K562 (cell line): ENCODE measurements around the gene ZNF740. TPM values are rescaled to one million over a fixed set of nuclear protein-coding genes. Genes with fewer than 3 reads are reported as not detected.

ENCODE experiments used
- CHAMP1 ChIP-seq: fragments of 450-650 bp; IDR thresholded peaks from 2 replicates; pipeline ENCODE4 v1.6.1; 2016; ENCODE audit warnings: mild to moderate bottlenecking
- ILF3 ChIP-seq: fragments of 450-650 bp; IDR thresholded peaks from 2 replicates; pipeline ENCODE4 v1.6.1; 2018; ENCODE audit warnings: antibody characterized with exemption, mild to moderate bottlenecking, moderate library complexity, borderline replicate concordance
- MEF2A ChIP-seq: IDR thresholded peaks from 2 replicates; pipeline ENCODE4 v1.6.1; 2011; ENCODE audit warnings: low read depth, mild to moderate bottlenecking, low read length, moderate library complexity; ENCODE audit not compliant: control insufficient read depth
- NFRKB ChIP-seq: fragments of 450-650 bp; IDR thresholded peaks from 2 replicates; pipeline ENCODE4 v1.6.1; 2016; ENCODE audit warnings: low read depth
- SMARCA4 ChIP-seq: fragments of 450-650 bp; IDR thresholded peaks from 2 replicates; pipeline ENCODE4 v1.6.1; 2016
- STAG1 ChIP-seq: sonication (generic); formaldehyde crosslinking; IDR thresholded peaks from 2 replicates; pipeline ENCODE4 v1.5.0; 2020; ENCODE audit warnings: missing genetic modification reagents, borderline replicate concordance
- TOE1 ChIP-seq, 2 experiments: fragments of 450-650 bp in 1 of 2; sonication (generic) in 1 of 2; formaldehyde crosslinking in 1 of 2; IDR thresholded peaks; 2 replicates each; pipeline versions ENCODE4 v1.7.1 to v1.8.0; 2016 to 2022; ENCODE audit warnings: borderline replicate concordance in 2 of 2, mild to moderate bottlenecking in 2 of 2, antibody characterized with exemption in 1 of 2, inconsistent platforms in 1 of 2, low read depth in 1 of 2, missing genetic modification reagents in 1 of 2, moderate library complexity in 1 of 2
- ZNF175 ChIP-seq: fragments of 200-800 bp; sonication (Bioruptor generic); IDR thresholded peaks from 2 replicates; pipeline ENCODE4 v1.6.1; 2016; ENCODE audit warnings: low read depth, mild to moderate bottlenecking, missing genetic modification characterization, missing compliant biosample characterization
- polyA plus RNA-seq, 8 experiments: library from polyadenylated mRNA; depleted of rRNA in 4 of 8; stranded (reverse) in 5 of 8; unstranded in 3 of 8; fragments of >200 nt; fragmentation: Nextera tagmentation in 2 of 8; fragmentation: Illumina TruSeq in 1 of 8; extraction: Ambion mirVana in 2 of 8; extraction: Trizol in 1 of 8; gene quantifications; 2 replicates each; pipeline versions ENCODE4 v1.2.1 to v1.2.3, GENCODE V29; 2011 to 2014; ENCODE audit warnings: inconsistent platforms in 1 of 8, missing spikeins in 1 of 8
- total RNA-seq, 7 experiments: library from RNA; depleted of rRNA in 6 of 7; stranded (reverse); fragments of >200 nt in 6 of 7; fragmentation: Illumina TruSeq in 2 of 7; extraction: Trizol in 2 of 7; gene quantifications; 2 replicates each; pipeline versions ENCODE4 v1.2.1 to v1.2.3, GENCODE V29; 2011 to 2021; ENCODE audit warnings: low replicate concordance in 1 of 7
- TF ChIP-seq, protein P1 (sequence below): fragments of 250-450 bp; sonication (Bioruptor Pico); IDR thresholded peaks from 2 replicates; pipeline ENCODE4 v1.5.0; 2021; ENCODE audit warnings: mild to moderate bottlenecking, borderline replicate concordance
- TF ChIP-seq, protein P2 (sequence below): IDR thresholded peaks from 2 replicates; pipeline ENCODE4 v1.6.1; 2011; ENCODE audit warnings: borderline replicate concordance, low read depth, mild to moderate bottlenecking, moderate library complexity, low read length; ENCODE audit not compliant: insufficient read depth, poor library complexity, severe bottlenecking
- TF ChIP-seq, protein P3 (sequence below), 2 experiments: fragments of 450-650 bp in 1 of 2; IDR thresholded peaks; 2 replicates each; pipeline ENCODE4 v1.6.1; 2011 to 2017; ENCODE audit warnings: low read depth in 2 of 2, antibody characterized with exemption in 1 of 2, borderline replicate concordance in 1 of 2, low read length in 1 of 2, mild to moderate bottlenecking in 1 of 2, mixed read lengths in 1 of 2; ENCODE audit not compliant: control insufficient read depth in 1 of 2

ZNF740 gene
- total and polyA plus RNA-seq, 9 of the 15 experiments (the other 6 are each of a cell fraction or from before 2014, with no cell fraction given), result 0.57 to 46.4 (median 18.6) TPM

DNA sequence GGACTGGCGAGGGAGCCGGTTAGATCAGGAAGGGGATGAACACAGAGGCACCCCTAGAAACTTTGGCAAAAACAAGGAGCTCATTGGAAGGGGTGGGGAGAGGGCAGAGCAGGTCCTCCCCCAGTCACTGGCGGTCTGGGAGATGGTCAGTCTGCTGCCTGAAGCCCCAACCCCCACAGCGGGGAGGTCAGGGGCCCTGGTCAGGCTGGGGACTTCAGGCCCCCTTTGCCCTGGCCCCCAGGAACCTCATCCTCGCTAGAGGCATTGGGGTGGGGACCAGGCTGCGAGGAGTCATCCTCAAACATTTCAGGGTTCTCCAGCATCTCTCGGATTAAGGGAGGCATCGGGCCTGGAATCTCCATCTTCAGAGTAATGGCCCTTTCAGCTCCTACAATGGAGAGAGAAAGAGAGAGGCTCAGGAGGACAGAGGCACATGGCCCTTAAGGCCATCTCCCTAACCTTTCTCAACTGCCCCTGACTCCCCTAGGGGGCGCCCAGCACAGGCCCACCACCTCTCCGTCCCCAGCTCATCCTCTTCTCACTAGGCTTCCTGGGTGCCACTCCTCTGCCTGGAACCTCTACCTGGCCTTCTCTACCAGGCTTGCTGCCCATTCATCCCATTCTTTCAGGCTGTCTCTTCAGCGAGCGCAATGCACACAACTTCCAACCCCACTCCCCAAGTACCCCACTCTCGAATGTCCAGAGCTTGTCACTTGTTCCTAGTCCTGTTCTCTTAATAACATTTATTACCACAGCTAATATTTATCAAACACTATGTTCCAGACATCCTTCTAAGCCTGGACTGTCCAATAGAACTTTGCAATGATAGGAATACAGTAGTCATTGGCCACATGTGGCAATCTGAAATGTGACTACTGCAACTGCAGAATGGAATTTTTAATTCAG is 31.2 kb downstream of the ZNF740 start (continued):
- TF ChIP-seq CHAMP1 (no peak), NFRKB (no peak), ILF3 (no peak), TOE1 (IDR thresholded peaks at IDR 0.05; ENCODE audit: borderline replicate concordance) (0 out of 2 replicates have a peak, but pooled peaks have one; percentile 28), TOE1 (CRISPR knock-in tag; IDR thresholded peaks at IDR 0.05; ENCODE audit: borderline replicate concordance, low read depth) (no peak), MEF2A (no peak), SMARCA4 (no peak), STAG1 (CRISPR knock-in tag) (peak; percentile 32; the same call in 1 of the 2 replicates), ZNF175 (CRISPR knock-in tag) (no peak)
- TF ChIP-seq, protein P1, sequence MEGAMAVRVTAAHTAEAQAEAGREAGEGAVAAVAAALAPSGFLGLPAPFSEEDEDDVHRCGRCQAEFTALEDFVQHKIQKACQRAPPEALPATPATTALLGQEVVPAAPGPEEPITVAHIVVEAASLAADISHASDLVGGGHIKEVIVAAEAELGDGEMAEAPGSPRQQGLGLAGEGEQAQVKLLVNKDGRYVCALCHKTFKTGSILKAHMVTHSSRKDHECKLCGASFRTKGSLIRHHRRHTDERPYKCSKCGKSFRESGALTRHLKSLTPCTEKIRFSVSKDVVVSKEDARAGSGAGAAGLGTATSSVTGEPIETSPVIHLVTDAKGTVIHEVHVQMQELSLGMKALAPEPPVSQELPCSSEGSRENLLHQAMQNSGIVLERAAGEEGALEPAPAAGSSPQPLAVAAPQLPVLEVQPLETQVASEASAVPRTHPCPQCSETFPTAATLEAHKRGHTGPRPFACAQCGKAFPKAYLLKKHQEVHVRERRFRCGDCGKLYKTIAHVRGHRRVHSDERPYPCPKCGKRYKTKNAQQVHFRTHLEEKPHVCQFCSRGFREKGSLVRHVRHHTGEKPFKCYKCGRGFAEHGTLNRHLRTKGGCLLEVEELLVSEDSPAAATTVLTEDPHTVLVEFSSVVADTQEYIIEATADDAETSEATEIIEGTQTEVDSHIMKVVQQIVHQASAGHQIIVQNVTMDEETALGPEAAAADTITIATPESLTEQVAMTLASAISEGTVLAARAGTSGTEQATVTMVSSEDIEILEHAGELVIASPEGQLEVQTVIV, result no peak
- TF ChIP-seq, protein P2, sequence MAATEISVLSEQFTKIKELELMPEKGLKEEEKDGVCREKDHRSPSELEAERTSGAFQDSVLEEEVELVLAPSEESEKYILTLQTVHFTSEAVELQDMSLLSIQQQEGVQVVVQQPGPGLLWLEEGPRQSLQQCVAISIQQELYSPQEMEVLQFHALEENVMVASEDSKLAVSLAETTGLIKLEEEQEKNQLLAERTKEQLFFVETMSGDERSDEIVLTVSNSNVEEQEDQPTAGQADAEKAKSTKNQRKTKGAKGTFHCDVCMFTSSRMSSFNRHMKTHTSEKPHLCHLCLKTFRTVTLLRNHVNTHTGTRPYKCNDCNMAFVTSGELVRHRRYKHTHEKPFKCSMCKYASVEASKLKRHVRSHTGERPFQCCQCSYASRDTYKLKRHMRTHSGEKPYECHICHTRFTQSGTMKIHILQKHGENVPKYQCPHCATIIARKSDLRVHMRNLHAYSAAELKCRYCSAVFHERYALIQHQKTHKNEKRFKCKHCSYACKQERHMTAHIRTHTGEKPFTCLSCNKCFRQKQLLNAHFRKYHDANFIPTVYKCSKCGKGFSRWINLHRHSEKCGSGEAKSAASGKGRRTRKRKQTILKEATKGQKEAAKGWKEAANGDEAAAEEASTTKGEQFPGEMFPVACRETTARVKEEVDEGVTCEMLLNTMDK, result peak; percentile 99
- TF ChIP-seq, protein P3, sequence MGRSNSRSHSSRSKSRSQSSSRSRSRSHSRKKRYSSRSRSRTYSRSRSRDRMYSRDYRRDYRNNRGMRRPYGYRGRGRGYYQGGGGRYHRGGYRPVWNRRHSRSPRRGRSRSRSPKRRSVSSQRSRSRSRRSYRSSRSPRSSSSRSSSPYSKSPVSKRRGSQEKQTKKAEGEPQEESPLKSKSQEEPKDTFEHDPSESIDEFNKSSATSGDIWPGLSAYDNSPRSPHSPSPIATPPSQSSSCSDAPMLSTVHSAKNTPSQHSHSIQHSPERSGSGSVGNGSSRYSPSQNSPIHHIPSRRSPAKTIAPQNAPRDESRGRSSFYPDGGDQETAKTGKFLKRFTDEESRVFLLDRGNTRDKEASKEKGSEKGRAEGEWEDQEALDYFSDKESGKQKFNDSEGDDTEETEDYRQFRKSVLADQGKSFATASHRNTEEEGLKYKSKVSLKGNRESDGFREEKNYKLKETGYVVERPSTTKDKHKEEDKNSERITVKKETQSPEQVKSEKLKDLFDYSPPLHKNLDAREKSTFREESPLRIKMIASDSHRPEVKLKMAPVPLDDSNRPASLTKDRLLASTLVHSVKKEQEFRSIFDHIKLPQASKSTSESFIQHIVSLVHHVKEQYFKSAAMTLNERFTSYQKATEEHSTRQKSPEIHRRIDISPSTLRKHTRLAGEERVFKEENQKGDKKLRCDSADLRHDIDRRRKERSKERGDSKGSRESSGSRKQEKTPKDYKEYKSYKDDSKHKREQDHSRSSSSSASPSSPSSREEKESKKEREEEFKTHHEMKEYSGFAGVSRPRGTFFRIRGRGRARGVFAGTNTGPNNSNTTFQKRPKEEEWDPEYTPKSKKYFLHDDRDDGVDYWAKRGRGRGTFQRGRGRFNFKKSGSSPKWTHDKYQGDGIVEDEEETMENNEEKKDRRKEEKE (IDR thresholded peaks at IDR 0.05; ENCODE audit: borderline replicate concordance in 1 of 2, control insufficient read depth in 1 of 2, low read depth in 2 of 2, low read length in 1 of 2), result no peak
